ENCODE results near the gene SATB2.

DNA sequence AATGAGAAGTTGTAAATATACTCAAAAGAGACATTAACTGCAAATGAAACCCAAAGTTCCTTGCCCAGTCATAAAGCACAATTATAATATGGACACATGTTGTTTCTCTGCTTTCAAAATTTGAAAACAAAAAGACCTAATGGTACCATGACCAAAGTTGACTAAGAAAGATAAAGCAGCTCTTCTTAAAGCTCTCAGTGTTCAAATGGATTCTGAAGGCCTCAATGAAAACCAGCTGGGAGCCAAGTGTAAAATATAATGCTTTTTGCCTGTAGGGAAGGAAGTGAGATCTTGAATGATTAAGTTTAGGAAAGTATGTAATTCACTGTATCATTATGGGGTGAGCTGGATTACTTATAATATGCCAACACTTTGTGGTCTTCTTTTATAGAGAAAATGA, 178.6 kb downstream of the SATB2 start:
- TF ChIP-seq, protein P1, sequence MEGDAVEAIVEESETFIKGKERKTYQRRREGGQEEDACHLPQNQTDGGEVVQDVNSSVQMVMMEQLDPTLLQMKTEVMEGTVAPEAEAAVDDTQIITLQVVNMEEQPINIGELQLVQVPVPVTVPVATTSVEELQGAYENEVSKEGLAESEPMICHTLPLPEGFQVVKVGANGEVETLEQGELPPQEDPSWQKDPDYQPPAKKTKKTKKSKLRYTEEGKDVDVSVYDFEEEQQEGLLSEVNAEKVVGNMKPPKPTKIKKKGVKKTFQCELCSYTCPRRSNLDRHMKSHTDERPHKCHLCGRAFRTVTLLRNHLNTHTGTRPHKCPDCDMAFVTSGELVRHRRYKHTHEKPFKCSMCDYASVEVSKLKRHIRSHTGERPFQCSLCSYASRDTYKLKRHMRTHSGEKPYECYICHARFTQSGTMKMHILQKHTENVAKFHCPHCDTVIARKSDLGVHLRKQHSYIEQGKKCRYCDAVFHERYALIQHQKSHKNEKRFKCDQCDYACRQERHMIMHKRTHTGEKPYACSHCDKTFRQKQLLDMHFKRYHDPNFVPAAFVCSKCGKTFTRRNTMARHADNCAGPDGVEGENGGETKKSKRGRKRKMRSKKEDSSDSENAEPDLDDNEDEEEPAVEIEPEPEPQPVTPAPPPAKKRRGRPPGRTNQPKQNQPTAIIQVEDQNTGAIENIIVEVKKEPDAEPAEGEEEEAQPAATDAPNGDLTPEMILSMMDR (IDR thresholded peaks at IDR 0.05) = no peak
- no peak for TF ChIP-seq POLR2A (IDR thresholded peaks at IDR 0.05)

Measured in lower leg skin (tissue), 3 donors.